Smooth muscle cell of the brain vasculature (primary cell): ENCODE results near the gene RRAD.
A peak's percentile ranks its signal among the peaks of the same experiment; 100 is the strongest.
"Not testable (repeated sequence)": the region's sequence is repeated elsewhere in the genome, so short reads cannot be mapped to it uniquely, and the experiment has no call there.

Experiments
- DNase-seq: peaks from one replicate; pipeline ENCODE4 v3.0.0-alpha.2; 2012; ENCODE audit warnings: low read depth, low spot score

The RRAD gene, protein sequence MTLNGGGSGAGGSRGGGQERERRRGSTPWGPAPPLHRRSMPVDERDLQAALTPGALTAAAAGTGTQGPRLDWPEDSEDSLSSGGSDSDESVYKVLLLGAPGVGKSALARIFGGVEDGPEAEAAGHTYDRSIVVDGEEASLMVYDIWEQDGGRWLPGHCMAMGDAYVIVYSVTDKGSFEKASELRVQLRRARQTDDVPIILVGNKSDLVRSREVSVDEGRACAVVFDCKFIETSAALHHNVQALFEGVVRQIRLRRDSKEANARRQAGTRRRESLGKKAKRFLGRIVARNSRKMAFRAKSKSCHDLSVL

DNA sequence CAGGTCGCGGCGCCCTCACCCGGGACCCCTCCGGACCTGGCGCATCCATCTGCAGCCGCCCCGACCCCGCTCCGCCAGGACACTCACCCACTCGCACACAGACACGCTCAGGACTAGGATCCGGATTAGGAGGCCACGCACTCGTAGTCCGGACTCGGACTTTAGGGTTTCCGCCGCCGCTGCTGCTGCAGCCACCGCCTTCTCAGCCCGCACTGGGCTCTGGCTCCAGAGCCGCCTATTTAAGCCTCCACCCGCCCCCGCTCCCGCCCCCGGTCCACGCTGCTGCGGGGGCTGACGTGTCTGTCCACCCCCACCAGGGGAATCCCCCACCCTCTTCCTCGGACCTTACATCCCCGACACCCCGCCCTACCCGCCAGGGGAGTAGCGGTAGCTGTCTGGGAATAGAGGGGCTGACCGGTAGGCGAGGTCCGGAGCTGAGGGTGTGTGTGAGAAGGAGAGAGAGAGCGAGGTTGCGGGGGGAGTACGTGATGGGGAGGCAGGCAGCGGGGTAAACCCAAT, at the start of gene RRAD:
Gene RRAD (minus strand): TSS at position 214 of the 519 bp plus-strand sequence. CDS start 356 bp downstream, outside the sequence.
- DNase-seq = no peak

DNA sequence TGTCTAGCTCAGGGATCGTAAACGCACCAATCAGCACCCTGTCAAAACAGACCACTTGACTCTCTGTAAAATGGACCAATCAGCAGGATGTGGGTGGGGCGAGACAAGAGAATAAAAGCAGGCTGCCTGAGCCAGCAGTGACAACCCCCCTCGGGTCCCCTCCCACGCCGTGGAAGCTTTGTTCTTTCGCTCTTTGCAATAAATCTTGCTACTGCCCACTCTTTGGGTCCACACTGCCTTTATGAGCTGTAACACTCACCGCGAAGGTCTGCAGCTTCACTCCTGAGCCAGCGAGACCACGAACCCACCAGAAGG, 49.6 kb upstream of the RRAD start:
- DNase-seq = not testable (repeated sequence)

DNA sequence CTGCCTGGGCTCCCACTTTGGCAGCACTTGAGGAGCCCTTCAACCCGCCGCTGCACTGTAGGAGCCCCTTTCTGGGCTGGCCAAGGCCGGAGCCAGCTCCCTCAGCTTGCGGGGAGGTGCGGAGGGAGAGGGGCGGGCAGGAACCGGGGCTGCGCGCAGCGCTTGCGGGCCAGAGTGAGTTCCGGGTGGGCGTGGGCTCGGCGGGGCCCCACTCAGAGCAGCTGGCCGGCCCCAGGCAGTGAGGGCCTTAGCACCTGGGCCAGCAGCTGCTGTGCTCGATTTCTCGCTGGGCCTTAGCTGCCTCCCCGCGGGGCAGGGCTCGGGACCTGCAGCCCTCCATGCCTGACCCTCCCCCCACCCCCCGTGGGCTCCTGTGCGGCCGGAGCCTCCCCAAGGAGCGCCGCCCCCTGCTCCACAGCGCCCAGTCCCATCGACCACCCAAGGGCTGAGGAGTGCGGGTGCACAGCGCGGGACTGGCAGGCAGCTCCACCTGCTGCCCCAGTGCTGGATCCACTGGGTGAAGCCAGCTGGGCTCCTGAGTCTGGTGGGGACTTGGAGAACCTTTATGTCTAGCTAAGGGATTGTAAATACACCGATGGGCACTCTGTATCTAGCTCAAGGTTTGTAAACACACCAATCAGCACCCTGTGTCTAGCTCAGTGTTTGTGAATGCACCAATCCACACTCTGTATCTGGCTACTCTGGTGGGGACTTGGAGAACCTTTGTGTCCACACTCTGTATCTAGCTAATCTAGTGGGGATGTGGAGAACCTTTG, 49.0 kb upstream of the RRAD start:
- not testable (repeated sequence) for DNase-seq

DNA sequence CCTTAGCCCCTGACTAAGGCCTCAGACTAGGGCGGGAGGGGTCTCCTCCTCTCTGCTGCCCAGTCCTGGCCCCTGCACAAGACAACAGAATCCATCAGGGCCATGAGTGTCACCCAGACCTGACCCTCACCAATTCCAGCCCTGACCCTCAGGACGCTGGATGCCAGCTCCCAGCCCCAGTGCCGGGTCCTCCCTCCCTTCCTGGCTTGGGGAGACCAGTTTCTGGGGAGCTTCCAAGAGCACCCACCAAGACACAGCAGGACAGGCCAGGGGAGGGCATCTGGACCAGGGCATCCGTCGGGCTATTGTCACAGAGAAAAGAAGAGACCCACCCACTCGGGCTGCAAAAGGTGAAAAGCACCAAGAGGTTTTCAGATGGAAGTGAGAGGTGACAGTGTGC, 48.4 kb upstream of the RRAD start:
- DNase-seq = no peak

DNA sequence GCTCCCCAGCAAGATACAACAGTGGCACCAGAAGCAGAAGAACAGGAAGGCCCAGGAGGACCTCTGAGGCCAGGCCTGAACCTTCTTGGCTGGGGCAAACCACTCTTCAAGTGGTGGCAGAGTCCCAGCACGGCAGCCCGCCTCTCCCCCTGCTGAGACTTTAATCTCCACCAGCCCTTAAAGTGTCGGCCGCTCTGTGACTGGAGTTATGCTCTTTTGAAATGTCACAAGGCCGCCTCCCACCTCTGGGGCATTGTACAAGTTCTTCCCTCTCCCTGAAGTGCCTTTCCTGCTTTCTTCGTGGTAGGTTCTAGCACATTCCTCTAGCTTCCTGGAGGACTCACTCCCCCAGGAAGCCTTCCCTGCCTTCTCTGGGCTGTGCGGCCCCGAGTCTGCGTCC, 47.6 kb upstream of the RRAD start:
- DNase-seq = no peak

DNA sequence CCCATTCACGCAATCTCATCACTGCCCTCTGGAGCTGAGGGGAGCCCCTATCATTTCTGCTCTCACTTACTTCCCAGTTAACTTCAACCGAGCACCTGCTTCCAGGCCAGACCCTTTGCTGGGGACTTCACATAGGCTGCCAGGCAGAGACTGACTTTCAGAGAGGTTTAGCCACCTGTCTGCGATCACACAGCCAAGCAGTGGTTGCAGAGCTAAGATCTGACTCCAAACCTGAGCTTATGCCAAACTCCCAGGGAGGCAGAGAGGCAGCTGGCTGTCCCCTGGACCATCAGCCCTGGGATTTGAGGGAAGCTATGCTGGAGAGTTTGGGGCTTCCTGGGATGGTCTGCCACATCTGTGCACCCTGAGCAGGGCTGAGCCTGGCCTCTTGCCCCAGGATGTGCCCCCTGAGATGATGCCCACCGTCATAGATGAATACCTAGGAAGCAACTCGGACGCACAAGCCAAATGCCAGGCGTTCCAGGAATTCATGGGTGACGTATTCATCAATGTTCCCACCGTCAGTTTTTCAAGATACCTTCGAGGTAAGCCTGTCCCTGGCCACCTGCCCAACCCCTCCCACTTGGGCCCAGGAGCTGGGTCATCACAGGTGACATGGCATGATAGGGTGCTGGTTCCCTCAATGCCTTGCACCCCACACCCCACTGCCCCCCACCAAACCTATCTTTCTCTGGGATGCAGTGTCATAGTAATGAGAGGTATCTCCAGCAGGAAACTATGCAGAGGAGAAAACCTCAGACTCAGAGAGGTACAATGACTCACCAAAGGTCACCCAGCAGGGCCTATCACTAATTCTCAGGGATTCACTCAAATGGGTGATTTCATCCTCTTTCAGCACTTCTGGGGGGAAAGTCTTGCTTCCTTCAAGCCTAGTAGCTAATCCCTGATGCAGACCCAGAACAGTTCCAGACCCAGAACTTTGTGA, 45.7 kb upstream of the RRAD start:
- DNase-seq = no peak

DNA sequence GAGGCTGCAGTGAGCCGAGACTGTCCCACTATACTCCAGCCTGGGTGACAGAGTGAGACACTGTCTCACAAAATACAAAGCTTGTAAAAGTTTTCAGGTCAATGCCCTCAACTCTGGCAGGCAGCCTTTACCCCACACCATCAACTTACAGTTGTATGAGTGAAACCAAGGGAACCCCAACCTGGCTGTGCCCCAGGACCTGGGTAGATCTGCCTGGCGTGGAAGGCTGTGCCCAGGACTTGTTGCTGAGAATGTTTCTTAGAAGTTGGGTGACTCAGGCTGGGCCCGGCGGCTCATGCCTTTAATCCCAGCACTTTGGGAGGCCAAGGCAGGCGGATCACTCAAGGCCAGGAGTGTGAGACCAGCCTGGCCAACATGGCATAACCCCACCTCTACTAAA, 43.5 kb upstream of the RRAD start:
- no peak for DNase-seq

DNA sequence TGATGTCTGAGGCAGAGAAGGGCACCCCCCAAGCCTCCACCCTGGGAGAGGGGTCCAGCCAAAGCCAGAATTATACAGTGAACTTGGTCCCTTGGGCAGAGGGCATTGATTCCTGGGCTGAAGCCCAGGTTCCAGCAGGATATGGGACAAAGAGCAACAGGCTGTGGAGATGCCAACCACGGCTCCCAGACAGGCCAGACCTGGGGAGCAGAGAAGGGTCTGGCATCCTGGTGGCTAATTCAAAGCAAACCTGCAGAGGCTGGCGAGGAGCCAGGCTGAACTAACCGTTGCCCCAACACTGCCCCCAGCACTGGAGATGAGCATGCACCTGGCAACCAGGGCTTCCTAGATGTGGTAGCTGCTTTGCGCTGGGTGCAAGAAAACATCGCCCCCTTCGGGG, 38.7 kb upstream of the RRAD start:
- no peak for DNase-seq

DNA sequence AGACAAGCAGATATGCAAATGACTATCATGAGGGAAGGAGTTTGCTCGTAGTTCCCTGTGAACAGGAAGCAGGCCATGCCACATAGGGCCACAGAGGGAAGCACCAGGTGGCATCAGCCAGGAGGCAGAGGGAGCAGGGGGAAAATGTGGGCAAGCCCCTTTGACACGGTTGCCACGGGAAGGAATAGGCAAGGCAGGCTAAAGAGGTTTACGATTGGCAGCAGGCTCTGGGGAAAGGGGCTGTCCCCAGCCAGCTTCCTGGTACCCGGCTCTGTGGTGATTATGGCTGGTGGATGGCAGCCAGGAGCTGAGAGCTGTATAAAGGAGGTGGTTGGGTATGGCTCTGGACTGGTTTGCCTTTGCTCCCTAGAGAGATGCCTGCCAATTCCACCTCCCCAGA, 36.6 kb upstream of the RRAD start:
- DNase-seq = no peak

DNA sequence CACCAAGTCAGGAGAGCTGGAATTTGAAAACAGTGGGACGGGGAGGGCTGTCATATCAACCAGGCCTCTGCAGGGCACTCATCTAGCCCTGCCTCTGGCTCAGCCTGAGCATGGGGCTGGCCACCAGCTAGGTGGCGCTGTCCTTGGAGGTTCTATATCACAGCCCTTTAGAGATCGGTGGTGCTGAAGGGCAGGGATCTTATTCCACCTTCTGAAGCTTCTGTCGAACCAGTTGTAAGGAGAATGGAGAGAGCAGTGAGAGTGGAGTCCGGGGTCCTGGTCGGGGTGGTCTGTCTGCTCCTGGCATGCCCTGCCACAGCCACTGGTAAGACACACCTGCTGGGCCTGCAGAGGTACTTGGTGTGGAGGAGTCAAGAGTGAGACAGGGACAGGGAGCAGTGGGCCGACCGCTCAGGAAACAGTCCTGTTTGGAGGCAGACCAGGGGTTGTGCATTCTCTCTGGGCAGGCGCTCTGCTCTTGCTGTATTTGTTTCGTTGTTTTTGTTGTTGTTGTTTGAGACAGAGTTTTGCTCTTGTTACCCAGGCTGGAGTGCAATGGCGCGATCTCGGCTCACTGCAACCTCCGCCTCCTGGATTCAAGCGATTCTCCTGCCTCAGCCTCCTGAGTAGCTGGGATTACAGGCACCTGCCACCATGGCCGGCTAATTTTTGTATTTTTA, 35.9 kb upstream of the RRAD start, which contains the start of gene CES3:
Gene CES3 (plus strand): TSS at position 202 of the 680 bp plus-strand sequence. CDS start 42 bp downstream, at position 244.
- DNase-seq = no peak

DNA sequence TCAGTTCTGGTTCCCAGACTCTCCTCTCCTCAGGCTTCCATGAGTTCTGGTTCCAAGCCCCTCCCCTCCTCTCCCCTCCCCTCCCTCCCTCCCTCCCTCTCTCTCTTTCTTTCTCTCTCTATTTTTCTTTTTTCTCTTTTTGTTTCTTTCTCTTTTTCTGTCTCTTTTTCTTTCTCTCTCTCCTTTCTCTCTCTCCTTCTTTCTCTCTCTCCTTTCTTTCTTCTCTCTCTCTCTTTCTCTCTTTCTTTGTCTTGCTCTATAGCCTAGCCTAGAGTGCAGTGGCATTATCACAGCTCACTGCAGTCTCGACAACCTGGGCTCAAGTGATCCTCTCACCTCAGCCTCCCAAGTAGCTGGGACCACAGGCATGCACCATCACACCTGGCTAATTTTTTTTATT, 34.9 kb upstream of the RRAD start:
- DNase-seq = no peak

DNA sequence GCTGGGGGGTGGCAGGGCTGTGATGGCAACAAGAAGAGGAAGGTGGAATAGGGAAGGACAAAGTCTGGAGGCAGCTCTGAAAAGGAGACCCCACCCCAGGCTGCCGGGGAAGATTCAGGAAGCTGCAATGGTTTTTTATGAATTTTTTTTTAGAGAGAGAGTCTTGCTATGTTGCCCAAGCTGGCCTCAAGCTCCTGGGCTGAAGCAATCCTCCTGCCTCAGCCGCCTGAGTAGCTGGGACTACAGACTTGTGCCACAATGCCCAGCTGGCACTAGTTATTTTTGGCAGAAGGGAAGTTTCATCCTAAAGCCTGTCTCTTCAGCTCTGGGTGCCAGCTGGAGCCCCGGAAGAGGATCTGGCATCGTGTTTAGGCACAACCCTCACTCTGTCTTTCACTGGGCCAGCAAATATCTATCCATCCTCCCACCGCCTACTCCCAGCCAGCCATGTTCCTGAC, 34.4 kb upstream of the RRAD start:
- DNase-seq = no peak

DNA sequence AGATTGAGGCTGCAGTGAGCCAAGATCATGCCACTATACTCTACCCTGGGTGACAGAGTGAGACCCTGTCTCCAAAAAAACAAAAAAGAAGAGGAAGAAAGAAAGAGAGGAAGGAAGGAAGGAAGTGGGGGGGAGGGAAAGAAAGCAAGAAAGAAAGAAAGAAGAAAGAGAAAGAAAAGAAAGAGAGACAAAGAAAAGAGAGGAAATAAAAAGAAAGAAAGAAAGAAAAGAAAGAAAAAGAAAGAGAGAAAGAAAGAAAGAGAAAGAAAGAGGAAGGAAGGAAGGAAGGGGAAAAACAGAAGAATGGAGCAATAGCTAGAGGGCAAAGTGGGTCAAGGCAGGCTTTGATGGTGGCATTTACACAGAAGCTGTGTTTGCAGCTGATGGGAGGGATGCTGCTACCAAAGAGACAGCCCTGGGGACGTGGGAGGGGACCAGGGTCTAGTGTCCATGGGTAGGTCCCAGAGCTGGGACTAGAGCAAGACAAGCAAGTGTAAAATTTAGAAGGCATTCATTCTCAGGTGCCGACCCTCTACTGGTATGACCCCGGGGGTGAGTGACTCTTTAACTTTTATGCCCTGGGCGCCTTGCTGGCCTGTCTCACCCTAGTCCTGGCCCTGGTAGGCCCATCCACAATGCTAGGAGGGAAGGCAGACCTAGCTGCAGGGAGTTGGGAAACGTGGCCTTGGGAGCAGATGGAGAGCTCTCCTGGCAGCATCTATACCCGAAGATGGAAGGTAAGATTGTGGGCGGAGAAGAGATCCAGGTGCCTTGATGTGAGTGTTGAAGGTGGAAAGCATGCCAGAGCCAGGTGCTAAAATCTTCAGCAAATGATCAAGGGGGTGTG, 33.7 kb upstream of the RRAD start:
- DNase-seq = no peak

DNA sequence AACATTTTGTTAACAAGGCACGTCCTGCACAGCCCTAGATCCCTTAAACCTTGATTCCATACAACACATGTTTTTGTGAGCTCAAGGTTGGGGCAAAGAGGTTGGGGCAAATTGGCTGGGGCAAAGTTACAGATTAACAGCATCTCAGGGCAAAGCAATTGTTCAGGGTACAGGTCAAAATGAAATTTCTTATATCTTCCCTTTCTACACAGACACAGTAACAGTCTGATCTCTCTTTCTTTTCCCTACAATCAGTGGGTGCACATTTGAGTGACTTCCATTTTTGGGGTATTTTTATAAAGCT, 30.8 kb upstream of the RRAD start:
- DNase-seq = not testable (repeated sequence)

DNA sequence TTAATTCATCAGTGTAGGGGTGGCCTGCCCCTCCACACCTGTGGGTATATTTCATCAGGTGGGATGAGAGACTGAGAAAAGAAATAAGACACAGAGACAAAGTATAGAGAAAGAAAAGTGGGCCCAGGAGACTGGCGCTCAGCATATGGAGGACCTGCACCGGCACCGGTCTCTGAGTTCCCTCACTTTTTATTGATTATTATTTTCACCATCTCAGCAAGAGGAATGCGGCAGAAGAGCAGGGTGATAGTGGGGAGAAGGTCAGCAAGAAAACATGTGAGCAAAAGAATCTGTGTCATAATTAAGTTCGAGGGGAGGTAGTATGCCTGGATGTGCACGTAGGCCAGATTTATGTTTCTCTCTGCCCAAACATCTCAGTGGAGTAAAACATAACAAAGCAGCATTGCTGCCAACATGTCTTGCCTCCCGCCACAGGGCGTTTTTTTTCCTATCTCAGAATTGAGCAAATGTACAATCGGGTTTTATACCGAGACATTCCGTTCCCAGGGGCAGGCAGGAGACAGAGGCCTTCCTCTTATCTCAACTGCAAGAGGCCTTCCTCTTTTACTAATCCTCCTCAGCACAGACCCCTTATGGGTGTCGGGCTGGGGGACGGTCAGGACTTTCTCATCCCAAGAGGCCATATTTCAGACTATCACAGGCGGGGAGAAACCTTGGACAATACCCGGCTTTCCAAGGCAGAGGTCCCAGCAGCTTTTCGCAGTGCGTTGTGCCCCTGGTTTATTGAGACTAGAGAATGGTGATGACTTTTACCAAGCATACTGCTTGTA, 30.2 kb upstream of the RRAD start:
- not testable (repeated sequence) for DNase-seq

DNA sequence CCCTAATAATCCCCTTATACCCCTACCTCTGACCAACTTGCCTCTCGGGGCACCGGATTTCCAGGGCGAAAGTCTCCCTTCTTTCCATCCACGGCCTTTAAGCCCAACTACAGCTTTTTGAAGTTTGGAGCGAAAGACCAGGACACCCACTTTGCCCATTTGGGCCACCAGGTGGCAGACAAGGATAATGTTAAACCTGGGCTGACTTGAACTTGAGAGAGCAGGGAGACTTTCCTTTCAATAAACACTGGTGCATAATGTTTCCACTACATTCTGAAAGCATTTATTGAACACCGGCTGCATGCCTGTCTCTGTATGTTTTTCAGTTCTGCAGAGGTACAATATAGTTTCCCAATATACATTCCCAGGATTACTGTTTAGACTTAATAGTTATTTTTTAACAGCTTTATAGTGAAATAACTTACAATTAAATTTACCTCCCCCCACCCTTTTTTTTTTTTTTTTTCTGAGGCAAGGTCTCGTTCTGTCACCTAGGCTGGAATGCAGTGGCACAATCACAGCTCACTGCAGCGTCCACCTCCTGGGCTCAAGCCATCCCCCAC, 28.8 kb upstream of the RRAD start:
- peak; percentile 65 for DNase-seq

DNA sequence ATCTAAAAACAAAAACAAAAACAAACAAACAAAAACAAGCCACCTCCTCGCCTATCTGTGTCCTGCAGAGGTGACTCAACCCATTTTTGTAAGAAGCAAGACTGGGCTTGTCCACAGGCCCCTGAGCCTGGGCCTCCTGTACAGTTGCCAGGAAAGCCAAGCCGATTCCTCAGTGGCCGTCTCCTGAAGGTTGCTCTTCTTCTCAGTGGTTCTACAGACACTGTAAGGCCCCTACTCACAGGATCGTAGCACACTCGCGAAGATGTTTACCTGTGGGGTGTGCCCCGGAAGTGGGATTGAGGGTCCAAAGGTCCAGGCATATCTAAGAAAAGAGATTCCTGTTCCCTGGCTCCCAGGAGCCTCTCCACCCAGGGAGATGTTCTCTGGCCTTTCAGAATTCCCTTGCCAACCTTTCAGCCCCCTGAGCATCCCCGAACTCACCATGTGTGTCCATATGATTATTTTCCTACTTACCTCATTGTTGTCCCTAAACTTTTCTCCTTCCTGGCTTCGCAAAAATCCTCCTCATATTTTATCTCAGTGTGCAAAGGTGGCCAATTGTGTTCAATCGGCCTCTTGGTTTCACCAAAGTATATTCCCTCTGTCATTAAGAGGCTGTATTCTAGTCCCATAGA, 28.2 kb upstream of the RRAD start:
- DNase-seq = no peak

DNA sequence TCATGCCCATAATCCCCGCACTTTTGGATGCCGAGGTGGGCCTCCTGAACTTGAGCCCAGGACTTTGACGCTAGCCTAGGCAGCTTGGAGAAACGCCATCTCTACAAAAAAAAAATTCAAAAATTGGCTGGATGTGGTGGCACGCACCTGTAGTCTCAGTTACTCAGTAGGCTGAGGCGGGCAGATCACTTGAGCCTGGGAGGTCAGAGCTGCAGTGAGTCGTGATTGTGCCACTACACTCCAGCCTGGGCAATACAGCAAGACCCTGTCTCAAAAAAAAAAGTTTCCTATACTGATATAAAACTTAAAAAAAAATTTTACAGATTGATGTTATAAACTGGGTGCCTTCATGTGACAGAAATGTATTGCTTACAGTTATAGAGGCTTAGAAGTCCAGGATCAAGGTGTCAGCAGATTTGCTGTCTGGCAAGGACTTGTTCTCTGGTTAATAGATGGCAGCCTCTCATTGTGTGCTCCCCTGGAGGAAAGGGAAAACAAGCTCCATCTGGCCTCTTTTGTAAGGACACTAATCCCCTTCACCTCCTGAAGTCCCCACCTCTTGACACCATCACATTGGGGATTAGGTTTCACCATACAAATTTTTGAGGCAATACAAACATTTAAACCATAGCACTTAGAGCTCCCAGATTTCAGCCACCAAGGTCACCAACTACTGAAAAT, 27.2 kb upstream of the RRAD start:
- DNase-seq = no peak
